Tibial nerve (tissue), 4 donors: Measurements from ENCODE around the gene JADE2.

ENCODE experiments used
- CTCF ChIP-seq, 5 experiments: fragments of 200-600 bp in 3 of 5; fragments of 450-650 bp in 2 of 5; sonication (generic) in 3 of 5; IDR thresholded peaks; one replicate each; pipeline ENCODE4 v1.5.1; 2016 to 2019; ENCODE audit warnings: antibody characterized with exemption in 5 of 5, mild to moderate bottlenecking in 3 of 5, moderate library complexity in 2 of 5
- EP300 ChIP-seq, 2 donors: sonication (generic); formaldehyde crosslinking; IDR thresholded peaks; one replicate each; pipeline ENCODE4 v1.6.1; 2017; ENCODE audit warnings: antibody characterized with exemption in 2 of 2, mild to moderate bottlenecking in 1 of 2
- POLR2A ChIP-seq, 2 donors: fragments of 450-650 bp; IDR thresholded peaks; one replicate each; pipeline ENCODE4 v1.6.1; 2017; ENCODE audit warnings: antibody characterized with exemption in 2 of 2, mild to moderate bottlenecking in 2 of 2, moderate library complexity in 2 of 2

GRCh38 chr5:134595458-134595838 is 70.0 kb downstream of the JADE2 start:
- TF ChIP-seq CTCF (IDR thresholded peaks at IDR 0.05) (no peak), POLR2A (IDR thresholded peaks at IDR 0.05) (no peak), EP300 (IDR thresholded peaks at IDR 0.05) (no peak)
